Renal cortical epithelial cell (primary cell): ENCODE results near the gene LGI1. TPM values are rescaled to one million over a fixed set of nuclear protein-coding genes. Genes with fewer than 3 reads are reported as not detected.
"Not testable (repeated sequence)": the region's sequence is repeated elsewhere in the genome, so short reads cannot be mapped to it uniquely, and the experiment has no call there.

Experiments used
- DNase-seq: peaks from one replicate; pipeline ENCODE4 v3.0.0-alpha.2; 2011; ENCODE audit warnings: low read depth
- total RNA-seq: library from RNA; depleted of rRNA; stranded (reverse); fragments of >200 nt; gene quantifications from 2 replicates; pipeline ENCODE4 v1.2.3, GENCODE V29; 2014

Gene LGI1
- total RNA-seq, 1 donor from 2014 or later: not detected

DNA sequence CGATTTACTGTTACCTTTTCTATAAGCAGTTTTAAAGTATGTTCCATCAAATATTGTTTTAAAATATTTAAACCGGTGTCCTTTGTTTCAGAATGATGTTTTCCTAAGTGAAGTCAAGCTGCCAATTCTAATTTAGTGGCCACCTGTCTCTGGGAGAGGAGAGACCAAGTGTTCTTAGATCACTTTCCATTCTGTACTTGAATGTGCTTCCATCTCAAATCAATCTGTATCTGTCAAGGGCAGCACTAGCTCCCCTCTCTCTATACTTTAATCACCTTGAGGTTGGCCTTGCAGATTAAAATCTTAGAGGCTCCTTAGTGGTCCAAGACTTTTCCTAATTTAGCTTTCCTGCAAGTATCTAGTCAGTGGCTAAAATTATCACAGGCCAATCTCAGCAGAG lies 49.6 kb downstream of the LGI1 start:
- no peak for DNase-seq

DNA sequence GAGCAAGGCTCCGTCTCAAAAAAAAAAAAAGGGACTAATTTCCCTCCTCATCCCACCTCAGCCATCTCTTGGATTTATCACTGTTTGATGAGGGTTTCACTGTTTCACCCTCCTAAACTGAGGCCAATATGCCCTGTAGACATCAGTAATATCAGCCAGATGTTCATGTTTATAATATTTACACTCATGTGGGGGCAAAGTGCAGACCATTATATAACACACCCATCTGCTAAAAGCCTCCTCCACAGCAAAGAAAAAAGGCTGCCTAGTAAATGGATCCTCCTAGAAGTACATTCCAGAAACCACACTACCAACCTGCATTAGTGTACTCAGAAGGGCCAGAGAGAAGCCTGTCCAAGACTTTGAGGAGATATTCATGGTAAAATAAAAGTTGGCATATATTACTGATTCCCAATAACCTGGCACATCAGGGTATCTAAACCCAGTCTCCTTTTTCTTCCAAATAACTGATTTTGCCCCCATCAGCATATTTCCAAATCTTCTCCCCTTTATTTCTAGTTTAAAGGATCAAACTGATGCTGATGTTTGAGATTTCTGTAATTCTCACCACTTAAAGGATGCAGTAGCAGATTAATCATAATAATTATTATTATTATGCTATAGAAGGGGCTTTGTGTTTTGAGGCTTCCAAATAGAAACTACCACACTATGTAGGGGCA lies 55.1 kb downstream of the LGI1 start:
- no peak for DNase-seq

DNA sequence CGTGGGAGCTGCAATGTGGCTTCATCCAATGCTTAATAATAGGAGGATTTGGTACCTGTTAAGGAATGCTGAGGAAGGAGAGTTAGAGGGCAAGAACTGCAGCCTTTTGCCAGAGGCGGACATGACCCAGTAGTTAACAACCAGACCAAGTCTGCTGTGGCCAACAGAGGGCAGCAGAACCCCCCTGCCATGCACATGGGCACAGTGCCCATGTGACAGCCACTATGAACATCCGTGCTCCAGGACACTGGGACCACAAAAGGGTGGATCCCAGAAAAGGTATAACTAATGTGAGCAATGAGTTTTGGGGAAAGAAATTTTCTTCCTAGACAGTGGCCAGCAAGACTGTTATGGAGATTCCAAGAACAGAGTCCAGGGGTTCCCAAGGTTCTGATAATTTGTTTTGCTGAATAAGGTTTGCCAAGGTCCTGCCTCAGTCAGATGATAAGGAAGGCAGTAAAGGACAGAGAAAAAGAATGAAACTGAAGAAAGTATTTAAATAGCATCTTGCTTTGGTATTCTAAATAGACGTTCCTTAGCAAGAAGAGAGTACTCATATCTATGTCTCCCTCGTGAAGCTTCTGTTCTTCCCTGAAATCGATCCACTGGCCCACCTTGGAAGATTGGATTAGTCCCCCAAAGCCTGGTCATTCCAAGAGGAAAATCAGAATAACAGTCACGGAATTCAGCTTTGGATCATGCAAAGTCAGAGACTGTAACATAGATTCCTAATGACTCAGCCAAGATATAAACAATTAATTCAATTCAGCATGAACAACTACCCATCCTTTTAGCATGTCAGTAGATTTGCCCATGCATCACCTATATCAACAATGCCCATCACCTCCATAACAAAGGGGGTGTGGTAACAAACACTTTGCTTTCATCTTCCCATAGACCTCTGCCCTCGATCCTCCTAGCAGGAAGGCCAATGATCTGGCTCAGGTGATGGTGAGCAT lies 56.0 kb downstream of the LGI1 start:
- peak; percentile 37 for DNase-seq

DNA sequence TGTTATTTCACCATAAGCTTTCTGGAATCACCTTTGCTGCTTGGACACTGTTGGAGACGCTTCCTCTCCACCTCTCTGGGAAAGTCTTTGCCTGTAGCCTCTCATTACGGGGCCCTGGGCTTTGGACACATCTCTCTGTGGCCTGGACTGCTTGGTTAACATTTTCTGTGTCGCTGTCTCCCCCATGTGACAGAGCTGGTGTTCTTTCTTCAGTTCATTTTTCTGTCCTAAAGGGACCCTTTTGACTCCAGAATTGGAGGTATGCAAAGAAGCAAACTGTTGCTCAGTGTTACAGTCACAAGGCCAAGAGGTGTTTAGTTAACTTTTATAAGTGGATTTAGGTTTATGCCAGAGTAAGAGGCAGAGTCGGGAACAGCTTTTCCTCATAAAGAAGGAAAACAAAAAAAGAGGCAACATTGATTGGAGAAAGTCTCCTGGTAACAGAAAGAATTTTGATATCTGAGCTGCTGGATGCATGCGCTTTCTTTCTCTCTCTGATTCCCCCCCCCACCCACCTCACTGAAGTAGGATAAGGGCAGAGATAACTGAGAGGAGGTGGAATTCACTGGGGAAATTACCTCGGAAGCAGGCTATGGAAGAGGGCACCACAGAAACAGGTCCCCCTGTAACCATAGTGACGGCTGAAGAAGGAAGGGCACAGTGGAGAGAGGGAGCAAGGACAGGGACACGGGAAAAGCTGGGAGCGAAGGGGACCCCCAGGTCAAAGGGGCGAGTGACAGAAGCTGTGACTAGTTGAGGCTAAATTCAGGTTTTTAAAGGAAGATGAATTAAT lies 57.8 kb downstream of the LGI1 start:
- DNase-seq: peak; percentile 1

DNA sequence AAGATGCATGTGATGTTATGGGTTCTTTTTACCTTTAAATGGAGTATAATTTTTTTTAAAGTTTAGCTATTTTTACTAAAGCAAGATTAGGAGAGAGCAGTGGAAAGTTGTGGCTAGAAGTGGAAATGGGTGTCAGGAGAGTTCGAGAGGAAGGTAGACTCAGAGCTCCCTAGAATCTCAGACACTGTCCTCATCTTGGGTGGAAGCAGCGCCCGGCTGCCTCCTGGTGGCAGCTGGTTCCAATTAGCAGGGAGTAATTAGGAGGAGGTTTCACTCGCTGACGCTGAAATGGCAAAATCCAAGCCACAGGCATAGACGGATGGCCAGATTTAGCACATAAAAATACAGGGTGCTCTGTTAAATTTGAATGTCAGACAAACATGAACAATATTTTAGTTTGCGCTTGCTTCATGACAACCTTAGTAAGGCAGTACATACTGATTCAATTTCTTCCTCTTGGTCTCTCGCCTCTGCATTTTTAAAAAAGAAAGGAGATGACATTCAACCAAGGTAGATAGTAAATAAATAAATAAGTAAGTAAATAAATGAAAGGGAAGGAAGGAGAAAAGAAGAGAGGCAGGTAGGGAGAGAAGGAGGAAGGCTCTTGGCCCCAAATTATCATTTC lies 58.5 kb downstream of the LGI1 start:
- peak; percentile 37 for DNase-seq

DNA sequence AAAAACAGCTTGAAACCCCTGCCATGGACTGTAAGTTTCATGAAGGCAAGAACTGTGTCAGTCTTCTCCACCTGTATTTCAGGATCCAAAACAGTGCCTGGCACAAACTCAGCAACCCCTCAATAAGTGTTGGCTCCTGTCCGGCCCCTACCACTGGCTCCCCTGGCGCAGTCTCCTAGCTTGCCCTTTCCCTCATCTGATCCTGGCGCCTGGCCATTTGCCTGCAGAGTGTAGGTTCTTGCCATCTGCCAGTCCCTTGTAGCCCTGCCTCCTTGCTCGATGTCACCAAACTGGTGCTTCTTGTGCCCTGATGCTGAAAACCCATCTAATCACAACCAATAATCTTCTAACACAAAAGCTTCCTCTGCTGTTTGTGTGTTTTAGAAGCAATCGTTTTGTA lies 60.4 kb downstream of the LGI1 start:
- DNase-seq: no peak

DNA sequence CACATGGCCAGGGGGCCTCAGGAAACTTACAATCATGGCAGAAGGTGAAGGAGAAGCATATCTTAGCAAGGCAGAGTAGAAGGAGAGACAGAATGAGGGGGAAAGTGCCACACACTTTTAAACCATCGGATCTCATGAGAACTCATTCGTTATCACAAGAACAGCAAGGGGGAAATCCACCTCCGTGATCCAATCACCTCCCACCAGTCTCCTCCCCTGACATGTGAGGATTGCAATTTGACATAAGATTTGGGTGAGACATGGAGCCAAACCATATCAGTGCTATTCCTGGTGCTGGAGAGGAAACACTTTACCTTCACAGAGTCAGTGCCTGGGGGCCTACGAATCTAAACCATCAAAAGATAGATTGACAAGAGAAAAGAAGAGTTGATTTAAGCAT lies 61.8 kb downstream of the LGI1 start:
- no peak for DNase-seq

DNA sequence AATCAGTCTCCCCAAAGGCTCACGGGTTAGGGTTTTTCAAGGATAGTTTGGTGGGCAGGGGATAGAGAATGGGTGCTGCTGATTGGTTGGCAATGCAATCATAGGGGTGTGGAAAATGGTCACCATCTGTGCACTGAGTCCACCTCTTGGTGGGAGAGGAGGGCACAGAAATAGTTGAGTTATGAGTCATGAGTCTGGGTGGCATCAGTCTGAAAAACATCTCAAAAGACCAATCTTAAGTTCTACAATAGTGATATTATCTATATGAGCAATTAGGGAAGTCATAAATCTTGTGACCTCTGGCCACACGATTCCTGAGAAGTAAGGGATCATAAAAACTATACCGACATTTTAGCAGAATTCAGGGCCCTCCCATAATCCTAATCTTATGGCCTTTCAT lies 62.7 kb downstream of the LGI1 start:
- DNase-seq: peak; percentile 1

DNA sequence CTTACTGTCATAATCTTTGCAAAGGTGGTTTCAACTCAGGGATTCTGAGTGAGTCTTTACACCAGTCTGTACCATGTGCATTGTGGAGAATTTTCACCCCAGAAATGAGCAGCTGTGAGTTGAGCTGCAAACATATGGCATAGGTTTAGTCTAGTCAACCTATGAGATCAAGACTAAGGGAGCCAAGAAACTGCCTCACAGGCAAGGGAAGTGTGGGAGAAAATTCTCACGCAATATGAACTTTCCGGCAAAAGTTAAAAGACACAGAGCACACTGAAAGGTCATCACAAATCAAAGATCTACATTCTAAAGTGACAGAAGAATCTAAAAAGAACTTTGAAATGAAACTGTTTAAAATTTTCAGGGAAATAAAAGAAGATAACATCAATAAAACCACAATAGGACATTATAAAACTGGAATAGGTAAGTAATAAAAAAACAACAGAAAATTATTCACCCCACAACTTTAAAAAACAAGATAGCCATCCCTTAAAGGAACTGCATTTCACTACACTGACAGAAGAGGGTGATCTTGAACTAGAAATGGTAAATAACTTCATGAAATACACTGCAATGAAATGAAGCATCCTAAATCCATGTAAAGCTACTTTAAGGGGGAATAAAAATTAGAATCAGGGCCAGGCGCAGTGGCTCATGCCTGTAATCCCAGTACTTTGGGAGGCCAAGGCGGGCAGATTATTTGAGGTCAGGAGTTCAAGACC lies 63.5 kb downstream of the LGI1 start:
- DNase-seq: peak; percentile 52

DNA sequence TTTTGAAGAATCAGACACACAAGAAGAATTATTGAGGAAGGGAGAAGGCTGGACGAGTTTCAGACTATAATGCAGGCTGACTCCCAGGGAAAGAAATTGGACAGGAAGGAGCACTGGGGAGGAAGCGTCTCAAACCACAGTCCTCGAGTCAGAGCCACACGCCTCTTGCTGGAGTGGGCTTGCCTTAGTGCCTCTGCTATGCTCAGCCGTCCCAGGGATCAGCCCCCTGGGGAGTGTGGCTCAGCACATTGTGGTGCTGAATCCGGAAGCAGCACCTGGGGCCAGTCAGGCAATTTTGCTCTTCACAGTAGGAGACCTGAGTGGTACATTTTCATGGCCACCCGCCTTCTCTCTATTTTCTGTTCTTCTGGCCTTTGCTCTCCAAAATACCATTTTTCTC lies 68.6 kb downstream of the LGI1 start:
- no peak for DNase-seq

DNA sequence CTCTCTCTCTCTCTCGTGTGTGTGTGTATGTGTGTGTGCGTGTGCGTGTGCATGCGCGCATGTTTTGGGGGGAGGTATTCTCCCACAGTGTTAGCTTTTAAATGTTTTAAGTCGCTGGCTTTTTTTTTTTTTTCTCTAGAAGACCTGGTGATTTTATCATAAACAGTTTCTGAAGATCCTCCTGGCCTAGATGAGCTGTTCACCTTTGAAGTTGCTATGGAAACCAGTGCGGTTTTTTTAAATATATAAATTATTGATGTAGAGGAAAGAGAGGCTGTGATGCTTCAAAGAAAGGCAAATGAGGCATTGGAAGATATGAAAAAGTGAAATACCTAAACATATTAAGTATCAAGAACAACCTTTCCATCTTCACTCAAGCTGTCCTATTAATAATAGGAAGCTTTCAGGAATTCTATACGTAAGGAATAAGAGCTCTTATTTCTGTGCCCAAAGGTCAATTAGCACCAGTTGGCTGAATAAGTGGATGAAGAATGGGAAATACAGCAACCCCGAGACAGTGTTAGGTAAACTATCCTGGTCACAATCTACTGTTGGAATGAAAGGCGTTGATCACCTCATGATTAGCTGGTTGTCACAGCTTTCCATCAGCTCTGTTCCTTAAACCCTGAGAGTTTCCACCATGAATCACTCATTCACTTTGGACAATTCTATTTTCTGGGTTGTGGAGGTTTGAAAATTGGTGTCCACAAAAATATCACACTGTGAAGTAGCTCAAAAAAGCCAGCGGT lies 69.5 kb downstream of the LGI1 start:
- DNase-seq: no peak

DNA sequence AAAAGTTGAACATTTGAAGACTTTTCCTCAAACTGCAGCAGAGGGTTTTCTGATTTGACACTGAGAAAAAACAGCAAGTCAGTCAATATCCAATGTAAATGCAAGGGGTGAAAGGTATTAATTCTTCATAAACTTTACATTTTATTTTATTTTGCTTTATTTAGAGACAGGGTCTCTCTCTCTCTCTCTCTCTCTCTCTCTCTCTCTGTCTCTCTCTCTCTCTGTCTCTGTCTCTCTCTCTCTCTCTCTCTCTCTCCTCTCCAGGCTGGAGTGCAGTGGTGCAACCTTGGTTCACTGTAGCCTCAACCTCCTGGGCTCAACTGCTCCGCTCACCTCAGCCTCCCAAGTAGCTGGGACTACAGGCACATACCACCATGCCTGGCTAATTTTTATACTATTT lies 73.3 kb downstream of the LGI1 start:
- DNase-seq: not testable (repeated sequence)

DNA sequence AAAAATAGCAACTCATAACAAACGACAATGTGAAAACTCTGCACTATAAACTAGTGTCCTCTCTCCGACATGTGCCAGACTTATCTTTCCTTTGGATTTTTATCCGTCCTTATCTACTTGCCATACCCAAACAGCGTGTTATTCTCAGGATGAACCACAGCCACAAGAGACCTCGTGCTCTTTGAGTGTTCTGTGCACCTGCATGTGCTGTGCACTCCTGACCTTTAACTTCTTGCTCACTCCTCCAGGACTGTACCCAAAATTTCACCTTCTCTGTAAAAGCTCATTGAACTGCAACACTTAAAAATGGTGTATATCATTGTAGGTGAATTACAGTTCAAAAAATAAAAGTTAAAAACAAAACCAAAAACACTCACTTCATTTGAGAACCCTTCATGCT lies 78.0 kb downstream of the LGI1 start:
- no peak for DNase-seq

DNA sequence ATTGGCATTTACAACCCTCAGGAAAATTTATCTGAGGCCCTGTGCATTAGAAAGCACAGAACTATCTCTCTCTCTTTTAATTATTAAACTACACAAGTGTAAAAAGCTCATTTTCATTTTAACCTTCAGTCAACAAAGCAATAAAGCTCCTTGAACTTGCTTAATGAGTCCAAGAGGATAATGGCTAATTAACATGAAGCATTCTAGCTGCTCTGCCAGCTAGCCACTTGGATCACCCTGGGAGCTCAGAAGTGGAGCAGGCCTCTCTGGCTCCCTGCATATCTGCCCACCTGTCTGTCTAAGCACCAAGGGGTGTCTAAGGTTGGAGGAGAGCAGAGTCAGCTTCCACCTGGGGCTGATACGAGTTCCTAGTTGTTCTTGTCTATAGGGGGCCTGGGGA lies 80.1 kb downstream of the LGI1 start:
- peak; percentile 31 for DNase-seq

DNA sequence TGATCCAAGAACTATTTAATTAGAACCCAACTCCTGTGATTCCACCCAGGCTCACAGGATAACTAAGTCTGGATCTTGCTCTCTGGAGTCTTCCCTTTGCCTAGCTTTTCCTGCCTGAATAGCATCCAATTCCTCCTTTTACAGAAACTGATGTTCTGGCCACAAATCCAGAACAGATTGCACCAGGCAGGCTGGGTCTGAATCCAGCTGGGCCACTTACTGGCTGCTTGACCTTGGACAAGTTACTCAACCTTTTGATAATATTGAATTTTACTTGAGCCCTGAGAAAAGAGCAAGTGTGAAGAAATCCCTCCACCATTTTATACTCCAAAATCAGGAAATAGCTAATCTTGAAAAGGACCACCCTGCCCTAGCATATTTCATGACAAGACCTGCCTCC lies 80.5 kb downstream of the LGI1 start:
- DNase-seq: no peak

DNA sequence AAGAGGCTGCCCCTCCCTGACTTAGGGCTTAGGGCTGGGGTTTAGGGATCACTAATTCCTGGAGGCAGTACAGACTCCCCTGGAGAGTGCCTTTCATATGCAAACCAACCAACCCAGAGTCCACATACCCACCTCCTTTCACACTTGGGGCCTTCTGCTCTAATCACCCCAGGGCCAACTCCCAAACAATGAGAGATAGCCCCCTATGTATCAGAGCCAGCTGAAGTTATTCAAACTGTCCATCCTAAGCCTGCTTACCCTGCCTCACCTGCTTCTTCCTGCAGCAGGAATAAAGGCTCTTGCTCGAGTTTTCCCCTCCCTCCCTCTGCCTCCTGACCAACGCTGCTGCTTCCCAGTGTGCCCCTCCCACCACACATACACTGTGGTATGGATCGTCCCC lies 84.2 kb downstream of the LGI1 start:
- no peak for DNase-seq

DNA sequence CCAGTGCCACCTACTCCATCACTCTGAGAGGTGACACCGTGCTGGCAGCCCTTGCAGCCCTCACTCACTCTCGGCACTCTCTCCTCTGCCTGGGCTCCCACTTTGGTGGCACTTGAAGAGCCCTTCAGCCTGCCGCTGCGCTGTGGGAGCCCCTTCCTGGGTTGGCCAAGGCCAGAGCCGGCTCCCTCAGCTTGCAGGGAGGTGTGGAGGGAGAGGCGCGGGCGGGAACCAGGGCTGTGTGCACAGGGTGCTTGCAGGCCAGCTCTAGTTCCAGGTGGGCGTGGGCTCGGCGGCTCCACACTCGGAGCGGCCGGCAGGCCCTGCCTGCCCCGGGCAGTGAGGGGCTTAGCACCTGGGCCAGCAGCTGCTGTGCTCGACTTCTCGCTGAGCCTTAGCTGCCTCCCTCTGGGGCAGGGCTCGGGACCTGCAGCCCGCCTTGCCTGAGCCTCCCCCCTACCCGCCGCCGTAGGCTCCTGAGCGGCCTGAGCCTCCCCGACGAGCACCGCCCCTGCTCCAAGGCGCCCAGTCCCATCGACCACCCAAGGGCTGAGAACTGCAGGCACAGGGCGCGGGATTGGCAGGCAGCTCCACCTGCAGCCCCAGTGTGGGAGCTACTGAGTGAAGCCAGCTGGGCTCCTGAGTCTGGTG lies 87.4 kb downstream of the LGI1 start:
- DNase-seq: no peak
